ENCODE data around the gene GXYLT2. TPM values are rescaled to one million over a fixed set of nuclear protein-coding genes. Genes with fewer than 3 reads are reported as not detected.

GXYLT2 gene, protein sequence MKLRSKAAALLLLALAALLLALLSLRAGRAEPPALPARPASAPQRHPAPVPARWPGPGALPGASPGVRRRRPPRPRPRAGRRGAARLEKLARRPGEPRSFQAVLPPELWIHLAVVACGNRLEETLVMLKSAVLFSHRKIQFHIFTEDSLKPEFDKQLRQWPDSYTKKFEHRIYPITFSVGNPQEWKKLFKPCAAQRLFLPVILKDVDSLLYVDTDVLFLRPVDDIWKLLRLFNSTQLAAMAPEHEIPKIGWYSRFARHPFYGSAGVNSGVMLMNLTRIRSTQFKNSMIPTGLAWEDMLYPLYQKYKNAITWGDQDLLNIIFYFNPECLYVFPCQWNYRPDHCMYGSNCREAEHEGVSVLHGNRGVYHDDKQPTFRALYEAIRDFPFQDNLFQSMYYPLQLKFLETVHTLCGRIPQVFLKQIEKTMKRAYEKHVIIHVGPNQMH
- under 1 TPM; 0.16 to 0.32 TPM for total RNA-seq

GRCh38 chr3:72887705-72888545, at the start of gene GXYLT2:
GXYLT2 (plus strand) TSS chr3:72888046; CDS start chr3:72888234, 188 bp downstream.
- Mint-ChIP-seq H3K36me3 (peaks cover 3% of the 10 kb centered on the region), H3K27ac (no peak within 1 kb of the TSS), H3K27me3 (peaks cover 88% of the 10 kb centered on the region), H3K4me1 (peaks cover 23% of the 10 kb centered on the region), H3K9me3 (peaks cover 5% of the 10 kb centered on the region), H3K4me3 (peak within 1 kb of the TSS; percentile 81)
- peak; percentile 58 for DNase-seq

GRCh38 chr3:72839057-72839456, 48.8 kb upstream of the GXYLT2 start:
- Mint-ChIP-seq H3K27me3 (no peaks in the 10 kb centered on the region), H3K4me3 (no peak overlapping the region), H3K9me3 (no peaks in the 10 kb centered on the region), H3K36me3 (peaks cover 39% of the 10 kb centered on the region), H3K27ac (no peak overlapping the region), H3K4me1 (peaks cover 7% of the 10 kb centered on the region)
- no peak for DNase-seq

GRCh38 chr3:72844436-72844993, 43.3 kb upstream of the GXYLT2 start:
- H3K27ac Mint-ChIP-seq, result peak overlapping the region; percentile 68
- H3K36me3 Mint-ChIP-seq, result peaks cover 32% of the 10 kb centered on the region
- peak overlapping the region; percentile 22 for H3K4me3 Mint-ChIP-seq
- DNase-seq, result peak; percentile 25
- no peaks in the 10 kb centered on the region for H3K9me3 Mint-ChIP-seq
- peaks cover 3% of the 10 kb centered on the region for H3K27me3 Mint-ChIP-seq
- peaks cover 46% of the 10 kb centered on the region for H3K4me1 Mint-ChIP-seq

DNA sequence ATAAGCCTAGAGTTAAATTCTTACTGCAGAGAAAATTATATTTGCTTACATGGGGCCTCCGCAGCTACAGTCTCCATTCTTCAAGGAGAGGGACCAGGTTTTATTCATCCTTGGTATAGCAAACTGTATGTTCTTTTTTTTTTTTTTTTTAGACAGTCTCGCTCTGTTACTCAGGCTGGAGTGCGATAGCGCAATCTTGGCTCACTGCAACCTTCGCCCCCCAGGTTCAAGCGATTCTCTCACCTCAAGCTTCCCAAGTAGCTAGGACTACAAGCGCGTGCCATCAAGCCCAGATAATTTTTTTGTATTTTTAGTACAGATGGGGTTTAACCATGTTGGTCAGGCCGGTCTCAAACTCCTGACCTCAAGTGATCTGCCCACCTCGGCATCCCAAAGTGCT, 41.7 kb upstream of the GXYLT2 start:
- DNase-seq, result no peak
- Mint-ChIP-seq H3K36me3 (peaks cover 26% of the 10 kb centered on the region), H3K27me3 (peaks cover 5% of the 10 kb centered on the region), H3K27ac (no peak overlapping the region), H3K4me3 (peak overlapping the region; percentile 99), H3K9me3 (no peaks in the 10 kb centered on the region), H3K4me1 (peaks cover 48% of the 10 kb centered on the region)

DNA sequence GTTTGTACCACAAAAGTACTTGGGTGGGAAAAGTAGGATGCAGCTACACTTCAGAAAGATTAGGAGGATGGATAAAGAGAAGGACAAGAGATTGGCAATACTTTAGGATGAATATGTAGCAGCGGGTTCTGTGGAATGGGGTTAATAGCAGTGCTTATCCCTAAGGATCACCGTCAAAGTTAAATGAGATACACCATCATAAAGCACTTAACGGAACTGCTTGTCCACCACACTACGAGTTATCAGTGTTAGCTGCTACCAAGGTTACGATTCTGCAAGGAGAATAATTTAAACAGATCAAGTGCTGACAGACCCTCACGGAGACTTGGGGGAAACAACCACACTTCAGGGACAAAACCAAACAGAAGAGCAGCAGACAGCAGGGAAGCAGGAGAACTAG, 40.6 kb upstream of the GXYLT2 start:
- no peak for DNase-seq
- peak overlapping the region; percentile 90 for H3K27ac Mint-ChIP-seq
- H3K9me3 Mint-ChIP-seq, result no peaks in the 10 kb centered on the region
- H3K4me3 Mint-ChIP-seq, result peak overlapping the region; percentile 99
- peaks cover 16% of the 10 kb centered on the region for H3K36me3 Mint-ChIP-seq
- peaks cover 50% of the 10 kb centered on the region for H3K4me1 Mint-ChIP-seq
- H3K27me3 Mint-ChIP-seq, result peaks cover 5% of the 10 kb centered on the region

DNA sequence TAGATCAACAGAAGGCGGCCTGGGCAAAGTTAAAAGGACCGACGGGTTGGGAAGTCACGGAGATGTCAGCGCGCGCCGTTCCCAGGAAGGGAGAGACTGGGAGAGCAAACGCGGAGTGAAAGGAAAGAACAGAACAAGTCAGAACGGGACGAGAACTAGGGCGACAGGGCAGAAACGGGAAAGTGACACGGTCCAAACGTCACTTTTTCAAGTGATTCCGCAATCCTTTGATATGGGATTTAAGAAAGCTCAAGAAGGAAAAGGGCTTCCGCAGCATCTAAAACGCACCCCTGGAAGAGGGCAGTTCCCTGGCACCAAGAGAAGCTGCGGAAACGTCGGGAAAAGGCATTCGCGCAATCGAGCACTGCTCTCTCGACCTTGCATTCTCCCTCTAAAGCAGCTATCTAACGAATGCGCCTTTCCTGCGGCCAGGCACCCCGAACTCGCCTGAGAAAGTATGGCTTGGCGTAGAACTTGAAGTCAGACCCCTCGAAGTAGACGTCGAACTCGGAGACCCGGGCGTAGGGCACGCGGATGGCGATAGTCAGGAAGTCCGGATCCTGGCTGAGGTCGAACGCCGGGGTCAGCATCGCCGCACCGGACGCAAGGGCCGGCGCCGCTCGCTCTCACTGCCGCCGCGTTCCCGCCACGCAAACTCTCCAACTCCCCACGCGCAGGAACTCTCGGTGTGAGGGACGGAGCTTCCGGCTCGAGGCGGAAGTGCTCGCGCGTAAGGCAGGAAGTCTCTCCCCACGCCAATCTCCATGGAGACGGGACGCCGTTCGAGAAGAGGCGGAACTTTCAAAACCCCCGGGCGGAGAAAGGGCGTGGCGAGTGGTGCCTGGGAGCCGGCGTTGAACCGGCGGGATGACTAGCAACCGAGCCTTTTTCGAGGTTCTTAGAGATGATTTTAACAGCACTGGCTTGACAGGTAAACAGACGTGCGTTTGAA, 39.8 kb upstream of the GXYLT2 start, which contains the start of gene SHQ1:
TSS of gene SHQ1 (minus strand) at position 695 of the 952 bp plus-strand sequence. CDS start at position 590, 105 bp downstream.
- Mint-ChIP-seq H3K4me1 (peaks cover 52% of the 10 kb centered on the region), H3K36me3 (peaks cover 16% of the 10 kb centered on the region), H3K4me3 (peak within 1 kb of the TSS; percentile 99), H3K9me3 (no peaks in the 10 kb centered on the region), H3K27ac (peak within 1 kb of the TSS; percentile 90), H3K27me3 (peaks cover 5% of the 10 kb centered on the region)
- peak; percentile 94 for DNase-seq

GRCh38 chr3:72848703-72849081, 39.2 kb upstream of the GXYLT2 start:
- H3K9me3 Mint-ChIP-seq, result no peaks in the 10 kb centered on the region

DNA sequence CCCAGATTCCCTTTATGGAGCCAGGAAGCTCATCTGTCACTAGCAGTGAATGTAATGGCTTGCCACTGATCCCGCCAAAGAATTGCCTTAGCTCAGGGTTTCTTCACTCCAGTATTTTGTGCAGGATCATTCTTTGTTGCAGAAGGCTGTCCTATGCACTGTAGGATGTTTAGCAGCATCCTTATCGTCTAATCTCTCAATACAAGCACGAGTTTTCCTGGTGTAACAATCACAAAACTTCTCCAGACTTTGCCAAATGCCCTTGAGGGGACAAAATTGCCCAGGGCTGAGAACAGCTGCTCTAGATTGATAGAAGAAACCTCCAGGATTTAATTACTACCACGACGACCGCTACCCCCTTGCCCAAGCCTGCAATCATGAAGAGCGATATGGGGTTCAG, 32.8 kb upstream of the GXYLT2 start:
- Mint-ChIP-seq H3K27me3 (peaks cover 6% of the 10 kb centered on the region), H3K4me3 (no peak overlapping the region), H3K27ac (no peak overlapping the region), H3K9me3 (no peaks in the 10 kb centered on the region), H3K4me1 (peaks cover 4% of the 10 kb centered on the region), H3K36me3 (no peaks in the 10 kb centered on the region)
- no peak for DNase-seq

More at GRCh38 chr3:72848703-72849081, 39.2 kb upstream of the GXYLT2 start:
- peaks cover 51% of the 10 kb centered on the region for H3K4me1 Mint-ChIP-seq
- DNase-seq, result peak; percentile 38
- peaks cover 16% of the 10 kb centered on the region for H3K36me3 Mint-ChIP-seq
- H3K4me3 Mint-ChIP-seq, result peak overlapping the region; percentile 99
- peak overlapping the region; percentile 90 for H3K27ac Mint-ChIP-seq
- peaks cover 5% of the 10 kb centered on the region for H3K27me3 Mint-ChIP-seq

- H3K9me3 Mint-ChIP-seq, result no peaks in the 10 kb centered on the region
- H3K27ac Mint-ChIP-seq, result no peak overlapping the region
- no peak overlapping the region for H3K4me3 Mint-ChIP-seq
- no peaks in the 10 kb centered on the region for H3K36me3 Mint-ChIP-seq
- DNase-seq, result no peak
- no peaks in the 10 kb centered on the region for H3K27me3 Mint-ChIP-seq
- H3K4me1 Mint-ChIP-seq, result no peaks in the 10 kb centered on the region
Observed at GRCh38 chr3:72860053-72860452, 27.8 kb upstream of the GXYLT2 start.

GRCh38 chr3:72860846-72861245, 27.0 kb upstream of the GXYLT2 start:
- DNase-seq, result no peak
- Mint-ChIP-seq H3K27ac (no peak overlapping the region), H3K4me3 (no peak overlapping the region), H3K9me3 (no peaks in the 10 kb centered on the region), H3K27me3 (no peaks in the 10 kb centered on the region), H3K4me1 (no peaks in the 10 kb centered on the region), H3K36me3 (no peaks in the 10 kb centered on the region)

DNA sequence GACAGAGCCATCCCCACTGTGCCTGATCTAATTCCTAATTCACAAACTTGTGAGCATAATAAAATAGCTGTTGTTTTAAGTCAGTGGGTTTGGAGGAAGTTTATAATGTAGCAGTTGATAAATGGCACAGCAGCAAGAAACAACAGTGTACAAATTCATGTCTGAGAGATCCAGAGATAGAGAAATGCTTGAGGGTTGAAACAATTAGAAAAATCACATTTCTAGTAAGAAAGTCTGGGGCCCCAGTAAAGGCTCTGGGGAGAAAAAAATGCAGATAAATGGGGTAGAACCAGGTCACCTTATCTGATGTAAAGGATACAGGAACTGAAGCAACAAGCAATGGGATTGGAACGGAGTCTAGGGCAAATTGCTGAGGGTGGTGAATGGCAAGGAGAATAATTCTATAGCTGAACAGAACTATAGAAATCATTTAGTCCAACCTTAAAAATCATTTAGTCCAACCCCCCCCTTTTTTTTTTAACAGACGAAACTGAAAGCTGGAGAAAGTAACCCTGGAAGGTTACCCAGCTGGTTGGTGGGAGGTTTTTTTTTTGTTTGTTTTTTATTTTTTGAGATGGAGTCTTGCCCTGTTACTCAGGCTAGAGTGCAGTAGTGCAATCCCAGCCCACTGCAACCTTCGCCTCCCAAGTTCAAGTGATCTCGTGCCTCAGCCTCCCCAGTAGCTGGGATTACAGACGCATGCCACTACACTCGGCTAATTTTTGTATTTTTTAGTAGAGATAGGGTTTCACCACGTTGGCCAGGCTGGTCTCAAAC, 25.3 kb upstream of the GXYLT2 start:
- Mint-ChIP-seq H3K4me3 (no peak overlapping the region), H3K4me1 (no peaks in the 10 kb centered on the region), H3K27me3 (peaks cover 4% of the 10 kb centered on the region), H3K36me3 (no peaks in the 10 kb centered on the region), H3K27ac (no peak overlapping the region), H3K9me3 (no peaks in the 10 kb centered on the region)
- no peak for DNase-seq

GRCh38 chr3:72872183-72872582, 15.7 kb upstream of the GXYLT2 start:
- no peaks in the 10 kb centered on the region for H3K4me1 Mint-ChIP-seq
- H3K36me3 Mint-ChIP-seq, result no peaks in the 10 kb centered on the region
- H3K9me3 Mint-ChIP-seq, result no peaks in the 10 kb centered on the region
- no peak for DNase-seq
- H3K4me3 Mint-ChIP-seq, result no peak overlapping the region
- H3K27me3 Mint-ChIP-seq, result peaks cover 8% of the 10 kb centered on the region
- no peak overlapping the region for H3K27ac Mint-ChIP-seq

DNA sequence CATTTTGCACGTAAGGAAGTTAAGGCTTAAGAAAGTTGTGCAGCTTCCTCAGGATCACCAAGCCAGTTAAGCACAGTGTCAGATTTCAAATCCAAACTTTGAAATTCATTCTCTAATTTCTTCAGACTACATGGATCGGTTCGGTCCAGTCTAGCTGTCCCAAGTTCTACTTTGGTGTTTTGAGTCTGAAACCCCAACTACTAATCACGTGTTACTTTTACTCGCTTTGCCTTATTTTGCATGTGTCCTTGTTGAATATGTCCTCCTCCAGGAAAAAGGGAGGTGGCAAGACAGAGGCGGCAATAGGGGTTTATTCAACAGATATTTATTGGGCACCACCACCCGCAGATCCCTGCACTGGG, 522 bp upstream of the GXYLT2 start:
- H3K27me3 Mint-ChIP-seq, result peaks cover 82% of the 10 kb centered on the region
- peaks cover 3% of the 10 kb centered on the region for H3K36me3 Mint-ChIP-seq
- H3K4me1 Mint-ChIP-seq, result peaks cover 23% of the 10 kb centered on the region
- H3K4me3 Mint-ChIP-seq, result peak overlapping the region; percentile 81
- no peak overlapping the region for H3K27ac Mint-ChIP-seq
- peaks cover 5% of the 10 kb centered on the region for H3K9me3 Mint-ChIP-seq
- DNase-seq, result no peak

Data from activated naive CD8-positive, alpha-beta T cell treated with anti-CD3 and anti-CD28 coated beads for 36 hours (primary cell).